ENCODE results near the gene IFI35. TPM values are rescaled to one million over a fixed set of nuclear protein-coding genes. Genes with fewer than 3 reads are reported as not detected.
A peak's percentile ranks its signal among the peaks of the same experiment; 100 is the strongest.

The IFI35 gene
- total and polyA plus RNA-seq, 2 donors (not counting 1 experiment from before 2014, with no cell fraction given): 34.5 to 52.0 TPM

GRCh38 chr17:43015579-43015978, 9.0 kb downstream of the IFI35 start:
- H3K9ac ChIP-seq (ENCODE audit: insufficient read depth, low read length): no peak overlapping the region
- no peaks in the 10 kb centered on the region for H4K20me1 ChIP-seq (ENCODE audit: control insufficient read depth, extremely low read depth, insufficient read depth, low read length)
- H3K36me3 ChIP-seq (ENCODE audit: control insufficient read depth, insufficient read depth, low read length): peaks cover 19% of the 10 kb centered on the region
- peaks cover 20% of the 10 kb centered on the region for H3K79me2 ChIP-seq (ENCODE audit: control insufficient read depth, insufficient read depth, low read length)
- no peak overlapping the region for H3K27ac ChIP-seq (ENCODE audit: insufficient read depth, low read length)
- TF ChIP-seq EZH2 (IDR thresholded peaks at IDR 0.05; ENCODE audit: low read length, missing control alignments) (no peak), CTCF (conservative IDR thresholded peaks at IDR 0.05 in 1 of 2, IDR thresholded peaks at IDR 0.05 in 1 of 2; ENCODE audit: low read depth in 1 of 2, low read length in 2 of 2) (no peak)
- peaks cover 10% of the 10 kb centered on the region for H3K4me1 ChIP-seq (ENCODE audit: control insufficient read depth, extremely low read depth, insufficient read depth, low read length)
- H3K27me3 ChIP-seq (ENCODE audit: control insufficient read depth, insufficient read depth, low read length): no peaks in the 10 kb centered on the region
- no peak overlapping the region for H3K4me3 ChIP-seq (replicated peaks in 1 of 4; ENCODE audit: control extremely low read depth in 1 of 4, insufficient read depth in 1 of 4, low read depth in 3 of 4, low read length in 4 of 4)
- DNase-seq (ENCODE audit: low read depth in 2 of 2): peak in 1 of 2 donors; percentile 25
- no peaks in the 10 kb centered on the region for H3K9me3 ChIP-seq (ENCODE audit: control insufficient read depth, insufficient read depth, low read depth, low read length)
- no peak overlapping the region for H2AFZ ChIP-seq (ENCODE audit: low read length)
- no peak overlapping the region for H3K4me2 ChIP-seq (ENCODE audit: extremely low read depth, insufficient read depth, low read length)

DNA sequence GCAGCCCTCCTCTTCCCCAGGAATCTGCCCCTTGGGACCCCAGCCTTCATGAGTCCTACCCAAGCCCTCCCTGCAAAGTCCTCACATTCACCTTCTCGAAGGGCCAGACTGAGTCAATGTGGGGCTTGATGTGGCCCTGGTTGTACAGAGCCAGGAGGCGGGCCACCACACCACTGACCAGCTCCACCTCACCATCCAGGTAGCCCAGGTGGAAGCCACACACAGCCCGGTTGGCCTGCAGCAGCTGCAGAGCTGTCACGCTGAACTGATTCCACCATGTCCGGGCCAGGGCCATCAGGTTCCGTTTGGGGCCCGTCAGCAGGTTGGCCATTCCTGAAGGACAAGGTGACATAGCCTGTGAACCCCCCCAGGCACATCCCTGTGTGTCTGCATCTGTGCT, 9.6 kb downstream of the IFI35 start:
- Histone ChIP-seq H3K36me3 (ENCODE audit: control insufficient read depth, insufficient read depth, low read length) (peaks cover 19% of the 10 kb centered on the region), H3K4me1 (ENCODE audit: control insufficient read depth, extremely low read depth, insufficient read depth, low read length) (peaks cover 13% of the 10 kb centered on the region), H3K9me3 (ENCODE audit: control insufficient read depth, insufficient read depth, low read depth, low read length) (no peaks in the 10 kb centered on the region), H3K4me2 (ENCODE audit: extremely low read depth, insufficient read depth, low read length) (no peak overlapping the region), H3K4me3 (replicated peaks in 1 of 4; ENCODE audit: control extremely low read depth in 1 of 4, insufficient read depth in 1 of 4, low read depth in 3 of 4, low read length in 4 of 4) (no peak overlapping the region), H3K27ac (ENCODE audit: insufficient read depth, low read length) (no peak overlapping the region), H2AFZ (ENCODE audit: low read length) (no peak overlapping the region), H3K79me2 (ENCODE audit: control insufficient read depth, insufficient read depth, low read length) (peaks cover 24% of the 10 kb centered on the region), H3K27me3 (ENCODE audit: control insufficient read depth, insufficient read depth, low read length) (no peaks in the 10 kb centered on the region), H4K20me1 (ENCODE audit: control insufficient read depth, extremely low read depth, insufficient read depth, low read length) (no peaks in the 10 kb centered on the region), H3K9ac (ENCODE audit: insufficient read depth, low read length) (no peak overlapping the region)
- TF ChIP-seq CTCF (conservative IDR thresholded peaks at IDR 0.05 in 1 of 2, IDR thresholded peaks at IDR 0.05 in 1 of 2; ENCODE audit: low read depth in 1 of 2, low read length in 2 of 2) (no peak), EZH2 (IDR thresholded peaks at IDR 0.05; ENCODE audit: low read length, missing control alignments) (no peak)
- DNase-seq (ENCODE audit: low read depth in 2 of 2): no peak

DNA sequence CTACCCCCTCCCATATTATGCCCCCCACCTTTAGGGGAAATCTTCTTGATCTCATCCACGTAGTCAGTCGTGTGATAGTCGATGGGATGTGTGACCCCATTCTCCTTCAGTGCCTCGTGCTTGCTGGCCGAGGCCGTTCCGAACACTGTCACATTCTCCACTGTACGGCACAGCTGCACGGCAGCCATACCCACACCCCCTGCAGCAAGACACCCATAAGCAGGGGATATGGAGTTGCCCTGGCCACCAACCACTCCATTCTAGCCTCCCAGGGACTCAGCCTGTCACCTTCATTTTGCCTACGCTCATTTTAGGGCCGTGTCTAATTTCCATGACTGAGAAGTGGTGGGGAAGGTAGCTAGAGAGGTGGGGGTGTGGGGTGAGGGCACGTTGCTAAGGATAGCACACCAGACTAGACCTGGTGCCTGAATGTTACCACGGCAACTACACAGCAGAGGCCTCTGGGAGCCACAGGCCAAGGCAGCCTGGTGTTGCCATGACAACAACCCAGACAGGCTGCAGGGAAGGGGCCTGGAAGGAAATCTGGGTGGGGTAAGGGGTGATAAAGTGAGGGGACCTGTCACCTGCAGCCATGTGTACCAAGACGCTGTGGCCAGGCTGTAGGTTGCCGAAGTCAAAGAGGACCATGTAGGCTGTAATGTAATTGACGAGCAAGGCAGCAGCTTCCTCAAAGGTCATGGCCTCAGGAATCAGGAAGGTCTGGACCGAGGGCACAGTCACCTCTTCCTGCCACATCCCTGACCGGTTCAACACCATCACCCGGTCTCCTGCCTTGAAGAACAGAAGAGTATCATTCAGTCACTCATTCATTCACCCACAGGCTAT, 11.6 kb downstream of the IFI35 start:
- H3K27ac ChIP-seq (ENCODE audit: insufficient read depth, low read length): no peak overlapping the region

More for the DNA sequence above, 11.6 kb downstream of the IFI35 start:
- Histone ChIP-seq H3K27me3 (ENCODE audit: control insufficient read depth, insufficient read depth, low read length) (no peaks in the 10 kb centered on the region), H2AFZ (ENCODE audit: low read length) (no peak overlapping the region), H3K4me1 (ENCODE audit: control insufficient read depth, extremely low read depth, insufficient read depth, low read length) (peaks cover 13% of the 10 kb centered on the region), H3K79me2 (ENCODE audit: control insufficient read depth, insufficient read depth, low read length) (peaks cover 33% of the 10 kb centered on the region), H4K20me1 (ENCODE audit: control insufficient read depth, extremely low read depth, insufficient read depth, low read length) (no peaks in the 10 kb centered on the region), H3K4me2 (ENCODE audit: extremely low read depth, insufficient read depth, low read length) (no peak overlapping the region), H3K4me3 (replicated peaks in 1 of 4; ENCODE audit: control extremely low read depth in 1 of 4, insufficient read depth in 1 of 4, low read depth in 3 of 4, low read length in 4 of 4) (no peak overlapping the region), H3K9me3 (ENCODE audit: control insufficient read depth, insufficient read depth, low read depth, low read length) (no peaks in the 10 kb centered on the region), H3K36me3 (ENCODE audit: control insufficient read depth, insufficient read depth, low read length) (peaks cover 16% of the 10 kb centered on the region), H3K9ac (ENCODE audit: insufficient read depth, low read length) (no peak overlapping the region)
- TF ChIP-seq EZH2 (IDR thresholded peaks at IDR 0.05; ENCODE audit: low read length, missing control alignments) (no peak), CTCF (conservative IDR thresholded peaks at IDR 0.05 in 1 of 2, IDR thresholded peaks at IDR 0.05 in 1 of 2; ENCODE audit: low read depth in 1 of 2, low read length in 2 of 2) (no peak)
- DNase-seq (ENCODE audit: low read depth in 2 of 2): no peak

All from fibroblast of lung (primary cell).